Measurements from ENCODE around the gene SUSD3.

The SUSD3 gene

DNA sequence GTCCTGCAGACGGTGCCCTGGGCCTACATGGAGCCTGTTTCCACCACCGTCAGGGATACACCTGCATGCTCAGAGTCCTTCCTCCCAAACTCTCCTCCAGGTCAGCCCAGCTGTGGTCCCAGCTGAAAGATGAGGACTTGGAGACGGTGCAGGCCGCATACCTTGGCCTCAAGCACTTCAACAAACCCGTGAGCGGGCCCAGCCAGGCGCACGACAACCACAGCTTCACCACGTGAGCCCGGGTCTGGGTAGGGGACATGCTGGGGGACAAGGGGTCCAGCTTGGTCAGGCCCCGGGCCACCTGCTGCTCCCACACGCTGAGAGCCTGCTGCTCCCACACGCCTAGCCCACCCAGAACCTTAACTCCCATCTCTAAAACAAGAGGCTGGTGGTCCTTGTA, 20.9 kb downstream of the SUSD3 start:
- H3K27ac ChIP-seq (ENCODE audit: low read depth, low read length): no peak overlapping the region
- H3K36me3 ChIP-seq (ENCODE audit: control insufficient read depth, low read length): peaks cover 68% of the 10 kb centered on the region
- H3K9me3 ChIP-seq (ENCODE audit: control insufficient read depth, insufficient read depth, low read length): no peaks in the 10 kb centered on the region
- H3K4me3 ChIP-seq (ENCODE audit: low read length): no peak overlapping the region
- H3K79me2 ChIP-seq (ENCODE audit: control insufficient read depth, low read length): peaks cover 3% of the 10 kb centered on the region; the same call in 1 of the 2 replicates
- no peaks in the 10 kb centered on the region for H3K4me1 ChIP-seq (ENCODE audit: control insufficient read depth, low read length)
- no peak overlapping the region for H3K4me2 ChIP-seq (ENCODE audit: low read length)
- TF ChIP-seq, protein P1, sequence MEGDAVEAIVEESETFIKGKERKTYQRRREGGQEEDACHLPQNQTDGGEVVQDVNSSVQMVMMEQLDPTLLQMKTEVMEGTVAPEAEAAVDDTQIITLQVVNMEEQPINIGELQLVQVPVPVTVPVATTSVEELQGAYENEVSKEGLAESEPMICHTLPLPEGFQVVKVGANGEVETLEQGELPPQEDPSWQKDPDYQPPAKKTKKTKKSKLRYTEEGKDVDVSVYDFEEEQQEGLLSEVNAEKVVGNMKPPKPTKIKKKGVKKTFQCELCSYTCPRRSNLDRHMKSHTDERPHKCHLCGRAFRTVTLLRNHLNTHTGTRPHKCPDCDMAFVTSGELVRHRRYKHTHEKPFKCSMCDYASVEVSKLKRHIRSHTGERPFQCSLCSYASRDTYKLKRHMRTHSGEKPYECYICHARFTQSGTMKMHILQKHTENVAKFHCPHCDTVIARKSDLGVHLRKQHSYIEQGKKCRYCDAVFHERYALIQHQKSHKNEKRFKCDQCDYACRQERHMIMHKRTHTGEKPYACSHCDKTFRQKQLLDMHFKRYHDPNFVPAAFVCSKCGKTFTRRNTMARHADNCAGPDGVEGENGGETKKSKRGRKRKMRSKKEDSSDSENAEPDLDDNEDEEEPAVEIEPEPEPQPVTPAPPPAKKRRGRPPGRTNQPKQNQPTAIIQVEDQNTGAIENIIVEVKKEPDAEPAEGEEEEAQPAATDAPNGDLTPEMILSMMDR (IDR thresholded peaks at IDR 0.05; ENCODE audit: low read depth, low read length, poor library complexity, severe bottlenecking): no peak
- TF ChIP-seq EZH2phosphoT487 (IDR thresholded peaks at IDR 0.05; ENCODE audit: borderline replicate concordance, low read length): no peak
- H4K20me1 ChIP-seq (ENCODE audit: control insufficient read depth, insufficient read depth, low read depth, low read length): no peaks in the 10 kb centered on the region
- no peaks in the 10 kb centered on the region for H3F3A ChIP-seq (ENCODE audit: control insufficient read depth, insufficient read depth)
- H3K27me3 ChIP-seq (ENCODE audit: control insufficient read depth, low read length): no peaks in the 10 kb centered on the region
- H3K9me2 ChIP-seq (replicated peaks; ENCODE audit: control insufficient read depth, low read length): no peaks in the 10 kb centered on the region

DNA sequence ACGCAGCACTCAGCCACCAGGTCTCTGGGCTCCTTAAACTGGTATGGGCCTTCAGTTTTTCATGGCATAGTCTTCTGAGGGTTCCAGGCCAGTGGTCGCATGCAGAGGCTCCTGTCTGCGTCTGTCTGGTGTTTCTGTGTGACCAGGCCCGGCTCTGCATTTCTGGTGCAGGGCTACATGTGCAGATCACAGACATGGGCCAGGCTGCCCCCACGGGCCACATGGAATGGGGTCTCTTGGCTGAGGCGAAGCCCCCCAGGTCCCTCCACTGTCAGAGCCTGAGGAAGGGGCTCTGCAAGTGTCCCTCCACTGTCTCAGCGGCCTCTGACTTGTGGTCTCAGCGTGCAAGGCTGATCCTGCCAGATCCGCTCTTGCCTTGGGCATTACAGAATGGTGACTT, 21.9 kb downstream of the SUSD3 start:
- no peak overlapping the region for H3K27ac ChIP-seq (ENCODE audit: low read depth, low read length)
- H4K20me1 ChIP-seq (ENCODE audit: control insufficient read depth, insufficient read depth, low read depth, low read length): no peaks in the 10 kb centered on the region
- peaks cover 3% of the 10 kb centered on the region; the same call in 1 of the 2 replicates for H3K79me2 ChIP-seq (ENCODE audit: control insufficient read depth, low read length)
- no peak for TF ChIP-seq EZH2phosphoT487 (IDR thresholded peaks at IDR 0.05; ENCODE audit: borderline replicate concordance, low read length)
- TF ChIP-seq, protein P1 (IDR thresholded peaks at IDR 0.05; ENCODE audit: low read depth, low read length, poor library complexity, severe bottlenecking): no peak
- H3F3A ChIP-seq (ENCODE audit: control insufficient read depth, insufficient read depth): no peaks in the 10 kb centered on the region
- H3K36me3 ChIP-seq (ENCODE audit: control insufficient read depth, low read length): peaks cover 75% of the 10 kb centered on the region
- H3K4me2 ChIP-seq (ENCODE audit: low read length): no peak overlapping the region
- H3K27me3 ChIP-seq (ENCODE audit: control insufficient read depth, low read length): no peaks in the 10 kb centered on the region
- H3K9me3 ChIP-seq (ENCODE audit: control insufficient read depth, insufficient read depth, low read length): no peaks in the 10 kb centered on the region
- no peaks in the 10 kb centered on the region for H3K9me2 ChIP-seq (replicated peaks; ENCODE audit: control insufficient read depth, low read length)
- no peak overlapping the region for H3K4me3 ChIP-seq (ENCODE audit: low read length)
- no peaks in the 10 kb centered on the region for H3K4me1 ChIP-seq (ENCODE audit: control insufficient read depth, low read length)

DNA sequence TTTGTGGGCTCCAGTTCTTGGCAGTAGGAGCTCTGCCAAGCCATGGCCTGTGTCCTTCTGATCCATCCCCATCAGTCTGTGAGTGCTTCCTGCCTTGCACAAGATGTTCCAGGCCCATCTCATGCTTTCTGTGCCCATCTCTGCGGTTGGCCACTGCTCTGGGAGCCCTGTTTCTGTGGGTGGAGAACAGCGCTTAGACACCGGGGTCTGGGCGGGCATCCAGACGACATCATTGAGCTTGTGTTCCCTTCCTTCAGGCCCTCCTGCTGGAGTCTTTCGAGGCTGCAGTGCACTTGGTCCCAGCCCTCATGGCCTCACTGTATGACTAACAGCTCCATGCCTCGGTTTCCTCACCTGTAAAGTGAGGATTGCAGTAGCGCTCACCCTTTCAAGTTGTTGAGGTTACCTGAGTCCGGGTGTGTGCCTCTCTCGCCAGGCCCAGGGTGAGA, 22.6 kb downstream of the SUSD3 start:
- H3K9me2 ChIP-seq (replicated peaks; ENCODE audit: control insufficient read depth, low read length): no peaks in the 10 kb centered on the region
- peaks cover under 1% of the 10 kb centered on the region; the same call in 1 of the 2 replicates for H3K79me2 ChIP-seq (ENCODE audit: control insufficient read depth, low read length)
- H3K27me3 ChIP-seq (ENCODE audit: control insufficient read depth, low read length): no peaks in the 10 kb centered on the region
- no peaks in the 10 kb centered on the region for H3K9me3 ChIP-seq (ENCODE audit: control insufficient read depth, insufficient read depth, low read length)
- H3K4me1 ChIP-seq (ENCODE audit: control insufficient read depth, low read length): no peaks in the 10 kb centered on the region
- H3K4me2 ChIP-seq (ENCODE audit: low read length): no peak overlapping the region
- H3K27ac ChIP-seq (ENCODE audit: low read depth, low read length): no peak overlapping the region
- TF ChIP-seq EZH2phosphoT487 (IDR thresholded peaks at IDR 0.05; ENCODE audit: borderline replicate concordance, low read length): no peak
- TF ChIP-seq, protein P1 (IDR thresholded peaks at IDR 0.05; ENCODE audit: low read depth, low read length, poor library complexity, severe bottlenecking): no peak
- no peak overlapping the region for H3K4me3 ChIP-seq (ENCODE audit: low read length)
- no peaks in the 10 kb centered on the region; the same call in 1 of the 2 replicates for H3F3A ChIP-seq (ENCODE audit: control insufficient read depth, insufficient read depth)
- peaks cover 77% of the 10 kb centered on the region for H3K36me3 ChIP-seq (ENCODE audit: control insufficient read depth, low read length)
- H4K20me1 ChIP-seq (ENCODE audit: control insufficient read depth, insufficient read depth, low read depth, low read length): no peaks in the 10 kb centered on the region
